RWPE2 (cell line): ENCODE data around the gene IL27RA.

ENCODE experiments used
- ATAC-seq: fragments of 200-7000 bp; cut with Tn5 transposase; 3 replicates; pipeline ENCODE4 v1.9.1; 2021; ENCODE audit warnings: low read depth
- DNase-seq: peaks from one replicate; pipeline ENCODE4 v3.0.0-alpha.2; 2020; ENCODE audit warnings: low spot score
- H3K27ac ChIP-seq: fragments of 450-650 bp; 2 replicates; pipeline ENCODE4 v1.5.1; 2017; ENCODE audit warnings: mild to moderate bottlenecking; ENCODE audit not compliant: poor library complexity, severe bottlenecking
- H3K27me3 ChIP-seq: fragments of 250-450 bp; sonication (Bioruptor Pico); 2 replicates; pipeline ENCODE4 v1.5.1; 2021; ENCODE audit warnings: mild to moderate bottlenecking, moderate library complexity; ENCODE audit not compliant: insufficient read depth, poor library complexity, severe bottlenecking
- H3K36me3 ChIP-seq: fragments of 250-450 bp; sonication (Bioruptor Pico); 2 replicates; pipeline ENCODE4 v1.5.1; 2020; ENCODE audit warnings: low read depth, mild to moderate bottlenecking, moderate library complexity
- H3K4me1 ChIP-seq: fragments of 250-450 bp; sonication (Bioruptor Pico); 2 replicates; pipeline ENCODE4 v1.5.1; 2021; ENCODE audit warnings: mild to moderate bottlenecking, moderate library complexity; ENCODE audit not compliant: insufficient read depth, poor library complexity, severe bottlenecking
- H3K4me3 ChIP-seq: fragments of 250-450 bp; sonication (Bioruptor Pico); 2 replicates; pipeline ENCODE4 v1.5.1; 2021; ENCODE audit warnings: mild to moderate bottlenecking, moderate library complexity; ENCODE audit not compliant: severe bottlenecking
- H3K9me3 ChIP-seq: fragments of 250-450 bp; sonication (Bioruptor Pico); 2 replicates; pipeline ENCODE4 v1.5.1; 2021; ENCODE audit warnings: mild to moderate bottlenecking, moderate library complexity; ENCODE audit not compliant: severe bottlenecking
- TF ChIP-seq, protein P1 (sequence below): fragments of 450-650 bp; IDR thresholded peaks from one replicate; pipeline ENCODE4 v1.5.1; 2017; ENCODE audit warnings: mild to moderate bottlenecking, moderate library complexity; ENCODE audit not compliant: poor library complexity, severe bottlenecking

Gene IL27RA

DNA sequence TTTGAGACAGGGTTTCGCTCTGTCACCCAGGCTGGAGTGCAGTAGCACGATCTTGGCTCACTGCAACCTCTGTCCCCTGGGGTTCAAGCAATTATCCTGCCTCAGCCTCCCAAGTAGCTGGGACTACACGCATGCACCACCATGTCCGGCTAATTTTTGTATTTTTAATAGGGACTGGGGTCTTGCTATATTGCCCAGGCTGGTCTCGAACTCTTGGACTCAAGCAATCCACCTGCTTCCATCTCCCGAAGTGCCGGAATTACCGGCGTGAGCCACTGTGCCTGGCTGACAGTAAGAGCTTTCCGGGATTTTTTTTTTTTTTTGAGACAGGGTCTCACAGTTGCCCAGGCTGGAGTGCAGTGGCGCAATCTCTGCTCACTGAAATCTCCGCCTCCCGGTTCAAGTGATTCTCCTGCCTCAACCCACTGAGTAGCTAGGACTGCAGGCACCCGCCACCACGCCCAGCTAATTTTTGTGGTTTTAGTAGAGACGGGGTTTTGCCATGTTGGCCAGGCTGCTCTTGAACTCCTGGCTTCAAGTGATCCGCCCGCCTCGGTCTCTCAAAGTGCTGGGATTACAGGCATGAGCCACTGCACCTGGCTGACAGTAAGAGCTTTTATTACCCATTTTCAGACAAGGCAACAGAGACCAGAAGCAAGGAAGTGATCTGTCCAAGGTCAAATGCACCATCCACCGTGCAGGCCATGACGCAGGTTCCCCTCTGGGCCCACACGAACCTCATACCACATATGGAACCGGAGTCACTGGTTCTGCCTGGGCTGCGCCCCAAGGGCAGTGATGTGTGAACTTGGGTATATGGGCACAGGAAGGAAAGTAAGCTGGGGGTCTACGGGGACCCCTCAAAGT is 46.5 kb upstream of the IL27RA start:
- no peaks in the 10 kb centered on the region for H3K27me3 ChIP-seq
- no peaks in the 10 kb centered on the region for H3K9me3 ChIP-seq
- TF ChIP-seq, protein P1, sequence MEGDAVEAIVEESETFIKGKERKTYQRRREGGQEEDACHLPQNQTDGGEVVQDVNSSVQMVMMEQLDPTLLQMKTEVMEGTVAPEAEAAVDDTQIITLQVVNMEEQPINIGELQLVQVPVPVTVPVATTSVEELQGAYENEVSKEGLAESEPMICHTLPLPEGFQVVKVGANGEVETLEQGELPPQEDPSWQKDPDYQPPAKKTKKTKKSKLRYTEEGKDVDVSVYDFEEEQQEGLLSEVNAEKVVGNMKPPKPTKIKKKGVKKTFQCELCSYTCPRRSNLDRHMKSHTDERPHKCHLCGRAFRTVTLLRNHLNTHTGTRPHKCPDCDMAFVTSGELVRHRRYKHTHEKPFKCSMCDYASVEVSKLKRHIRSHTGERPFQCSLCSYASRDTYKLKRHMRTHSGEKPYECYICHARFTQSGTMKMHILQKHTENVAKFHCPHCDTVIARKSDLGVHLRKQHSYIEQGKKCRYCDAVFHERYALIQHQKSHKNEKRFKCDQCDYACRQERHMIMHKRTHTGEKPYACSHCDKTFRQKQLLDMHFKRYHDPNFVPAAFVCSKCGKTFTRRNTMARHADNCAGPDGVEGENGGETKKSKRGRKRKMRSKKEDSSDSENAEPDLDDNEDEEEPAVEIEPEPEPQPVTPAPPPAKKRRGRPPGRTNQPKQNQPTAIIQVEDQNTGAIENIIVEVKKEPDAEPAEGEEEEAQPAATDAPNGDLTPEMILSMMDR, result no peak
- no peak overlapping the region for H3K27ac ChIP-seq
- H3K4me3 ChIP-seq, result no peak overlapping the region
- no peaks in the 10 kb centered on the region for H3K36me3 ChIP-seq
- DNase-seq (no peak), ATAC-seq (no peak)
- peaks cover 13% of the 10 kb centered on the region for H3K4me1 ChIP-seq

DNA sequence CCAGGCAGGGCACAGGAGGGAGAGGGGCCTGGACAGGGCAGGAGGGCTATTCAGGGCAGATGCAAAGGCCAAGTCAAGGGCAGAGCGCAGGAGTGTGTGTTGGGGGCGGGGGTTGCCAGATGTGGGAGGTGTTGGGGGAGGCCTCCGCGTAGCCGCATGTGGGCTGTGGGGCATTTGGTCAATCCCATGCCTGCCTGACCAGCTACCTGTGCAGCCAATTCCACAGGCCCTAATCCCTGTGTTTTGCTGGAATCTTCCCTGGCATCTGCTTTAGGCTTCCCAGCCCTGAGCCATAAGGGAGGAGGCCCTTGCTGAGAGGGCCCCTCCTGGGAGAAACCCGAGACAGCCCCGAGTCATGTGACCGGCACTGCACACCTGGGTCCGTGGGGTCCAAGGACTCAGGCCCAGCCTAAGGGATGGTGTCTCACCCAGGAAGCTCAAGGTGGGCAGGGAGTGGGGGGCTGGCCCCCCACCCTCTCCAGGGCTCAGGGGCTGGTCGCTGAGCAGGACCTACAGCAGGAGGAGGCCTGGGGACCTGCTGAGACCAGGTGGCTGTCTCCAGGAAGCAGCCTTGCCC is 45.7 kb upstream of the IL27RA start:
- peaks cover 13% of the 10 kb centered on the region for H3K4me1 ChIP-seq
- H3K27me3 ChIP-seq, result no peaks in the 10 kb centered on the region
- H3K36me3 ChIP-seq, result no peaks in the 10 kb centered on the region
- TF ChIP-seq, protein P1, result no peak
- no peak for DNase-seq
- H3K27ac ChIP-seq, result no peak overlapping the region
- H3K4me3 ChIP-seq, result no peak overlapping the region
- peak; percentile 20; the same call in 1 of the 3 replicates for ATAC-seq
- no peaks in the 10 kb centered on the region for H3K9me3 ChIP-seq

DNA sequence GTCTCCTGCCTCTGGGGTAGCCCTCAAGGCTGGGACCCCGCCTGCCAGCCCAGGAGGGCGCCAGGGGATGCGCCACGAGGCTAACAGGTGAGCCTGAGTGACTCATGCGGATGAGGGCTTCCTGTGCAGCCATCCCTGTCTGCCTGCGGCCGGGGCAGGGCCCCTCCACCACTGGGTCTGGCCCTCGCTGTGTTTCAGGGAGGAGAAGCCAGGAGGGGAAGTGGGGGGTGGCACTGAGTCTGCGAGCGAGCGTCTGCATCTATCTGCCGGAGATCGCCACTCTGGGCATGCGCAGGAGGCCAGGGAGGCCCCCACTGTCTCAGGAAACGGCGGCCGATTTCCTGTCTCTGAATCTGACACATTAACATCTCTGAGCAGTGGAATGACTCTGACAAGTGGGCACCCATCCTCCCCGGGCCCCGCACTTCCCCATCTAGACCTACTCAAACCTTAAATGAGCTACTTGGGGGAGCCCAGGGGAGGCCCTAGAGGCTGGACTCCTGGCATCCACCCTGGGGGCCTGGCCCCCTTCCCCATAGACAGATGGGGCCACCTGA is 45.1 kb upstream of the IL27RA start:
- Histone ChIP-seq H3K27ac (no peak overlapping the region), H3K27me3 (no peaks in the 10 kb centered on the region), H3K9me3 (no peaks in the 10 kb centered on the region), H3K4me1 (peaks cover 13% of the 10 kb centered on the region), H3K36me3 (no peaks in the 10 kb centered on the region), H3K4me3 (no peak overlapping the region)
- ATAC-seq (peak; percentile 58; the same call in 2 of the 3 replicates), DNase-seq (no peak)
- TF ChIP-seq, protein P1, result no peak

DNA sequence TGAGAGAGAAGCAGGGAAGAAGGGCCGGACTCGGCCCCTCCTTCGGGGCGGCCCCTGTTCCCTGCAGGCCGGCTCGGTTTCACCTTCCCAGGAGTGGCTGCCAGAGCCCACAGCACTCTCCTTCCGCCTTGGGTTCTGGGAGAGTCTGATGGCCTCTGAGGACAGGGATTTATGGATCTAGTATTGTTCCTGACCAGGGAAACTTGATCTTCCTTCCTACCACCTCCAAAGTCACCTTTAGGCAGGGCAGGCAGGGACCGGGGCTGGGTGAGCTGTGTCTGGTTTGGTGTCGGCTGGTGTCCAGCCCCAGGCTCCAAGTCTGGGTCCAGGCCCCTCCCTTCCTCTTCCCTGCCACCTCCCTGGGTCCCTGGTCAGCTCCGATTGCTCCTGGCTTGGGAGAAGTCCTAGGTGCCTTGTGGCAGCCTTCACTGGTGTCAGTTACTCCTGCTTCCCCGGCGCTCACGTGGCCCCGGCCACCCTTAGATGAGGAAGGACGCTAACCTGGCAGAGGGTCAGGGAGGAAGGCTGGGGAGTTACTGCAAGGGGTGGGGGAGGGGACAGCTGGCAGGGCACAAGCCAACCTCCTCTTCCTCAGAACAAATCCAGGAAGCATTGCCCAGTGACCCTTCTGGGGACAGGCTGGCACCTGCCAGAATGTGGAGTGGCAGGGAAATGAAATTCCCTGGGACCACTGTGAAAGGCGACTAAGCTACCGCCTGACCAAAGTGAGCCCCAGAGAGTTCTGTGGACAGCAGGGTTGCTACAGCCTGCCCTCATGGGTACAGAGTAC is 44.3 kb upstream of the IL27RA start:
- Histone ChIP-seq H3K4me3 (no peak overlapping the region), H3K27ac (no peak overlapping the region), H3K4me1 (peaks cover 13% of the 10 kb centered on the region), H3K36me3 (no peaks in the 10 kb centered on the region), H3K9me3 (no peaks in the 10 kb centered on the region), H3K27me3 (no peaks in the 10 kb centered on the region)
- ATAC-seq (no peak), DNase-seq (no peak)
- TF ChIP-seq, protein P1, result no peak
